ENCODE measurements around the gene AKR1B1. TPM values are rescaled to one million over a fixed set of nuclear protein-coding genes. Genes with fewer than 3 reads are reported as not detected.

Gene AKR1B1
- total RNA-seq, 4 donors from 2014 or later: 8.6 to 22.4 (median 13.1) TPM

DNA sequence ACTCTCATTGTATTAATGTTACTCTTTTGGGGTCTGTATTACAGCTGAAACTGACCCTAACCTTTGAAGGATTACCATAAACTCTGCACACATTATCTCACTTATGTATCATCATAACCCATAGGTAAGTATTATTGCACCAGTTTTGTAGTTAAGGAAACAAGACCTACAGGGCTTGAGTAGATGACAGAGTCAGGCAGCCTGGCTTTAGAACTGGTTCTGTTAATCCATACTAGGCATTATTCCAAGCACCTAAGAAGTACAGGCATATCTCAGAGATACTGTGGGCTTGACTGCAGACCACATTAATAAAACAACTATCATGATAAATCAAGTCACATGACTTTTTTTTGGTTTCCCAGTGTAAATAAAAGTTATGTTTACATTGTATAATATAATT is 17.1 kb upstream of the AKR1B1 start:
- no peak for DNase-seq (ENCODE audit: low spot score in 2 of 2)
- no peak overlapping the region for H3K4me3 ChIP-seq (ENCODE audit: low read depth, poor library complexity, severe bottlenecking)
- TF ChIP-seq, protein P1, sequence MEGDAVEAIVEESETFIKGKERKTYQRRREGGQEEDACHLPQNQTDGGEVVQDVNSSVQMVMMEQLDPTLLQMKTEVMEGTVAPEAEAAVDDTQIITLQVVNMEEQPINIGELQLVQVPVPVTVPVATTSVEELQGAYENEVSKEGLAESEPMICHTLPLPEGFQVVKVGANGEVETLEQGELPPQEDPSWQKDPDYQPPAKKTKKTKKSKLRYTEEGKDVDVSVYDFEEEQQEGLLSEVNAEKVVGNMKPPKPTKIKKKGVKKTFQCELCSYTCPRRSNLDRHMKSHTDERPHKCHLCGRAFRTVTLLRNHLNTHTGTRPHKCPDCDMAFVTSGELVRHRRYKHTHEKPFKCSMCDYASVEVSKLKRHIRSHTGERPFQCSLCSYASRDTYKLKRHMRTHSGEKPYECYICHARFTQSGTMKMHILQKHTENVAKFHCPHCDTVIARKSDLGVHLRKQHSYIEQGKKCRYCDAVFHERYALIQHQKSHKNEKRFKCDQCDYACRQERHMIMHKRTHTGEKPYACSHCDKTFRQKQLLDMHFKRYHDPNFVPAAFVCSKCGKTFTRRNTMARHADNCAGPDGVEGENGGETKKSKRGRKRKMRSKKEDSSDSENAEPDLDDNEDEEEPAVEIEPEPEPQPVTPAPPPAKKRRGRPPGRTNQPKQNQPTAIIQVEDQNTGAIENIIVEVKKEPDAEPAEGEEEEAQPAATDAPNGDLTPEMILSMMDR (IDR thresholded peaks at IDR 0.05): no peak
- TF ChIP-seq POLR2A (IDR thresholded peaks at IDR 0.05): no peak
- intact Hi-C loops (cut with DNase I; ENCODE audit: low total_unique reads): no loop called here

DNA sequence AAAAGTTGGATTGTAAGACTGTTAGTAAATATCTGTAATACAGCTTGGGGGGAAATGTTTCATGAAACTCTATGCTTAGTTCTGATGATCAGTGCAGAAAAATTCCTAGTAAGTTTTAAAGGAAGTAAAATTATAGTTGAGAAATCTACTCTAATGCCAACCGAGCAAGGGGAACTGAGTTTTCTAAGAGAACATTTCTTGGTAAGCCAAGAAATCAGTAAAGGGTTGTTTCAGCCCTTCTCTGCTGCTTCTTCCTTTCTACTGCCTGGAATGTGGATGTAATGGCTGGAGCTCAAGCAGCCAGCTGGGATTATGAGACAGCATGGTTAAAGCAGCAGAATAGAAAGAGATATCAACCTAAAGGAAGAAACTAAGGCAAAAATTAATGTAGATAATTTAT is 15.9 kb upstream of the AKR1B1 start:
- WGBS, 2 donors: 80 to 93% methylated on average over 1 of the region's 1 CpG
- intact Hi-C loops (cut with DNase I; ENCODE audit: low total_unique reads): no loop called here
- no peak for DNase-seq (ENCODE audit: low spot score in 2 of 2)
- TF ChIP-seq POLR2A (IDR thresholded peaks at IDR 0.05): no peak
- TF ChIP-seq, protein P1 (IDR thresholded peaks at IDR 0.05): no peak
- no peak overlapping the region for H3K4me3 ChIP-seq (ENCODE audit: low read depth, poor library complexity, severe bottlenecking)

GRCh38 chr7:134473861-134474291 is 15.0 kb upstream of the AKR1B1 start:
- H3K4me3 ChIP-seq (ENCODE audit: low read depth, poor library complexity, severe bottlenecking): no peak overlapping the region
- TF ChIP-seq, protein P1 (IDR thresholded peaks at IDR 0.05): no peak
- no peak for TF ChIP-seq POLR2A (IDR thresholded peaks at IDR 0.05)
- no peak for DNase-seq (ENCODE audit: low spot score in 2 of 2)
- WGBS, 2 donors: 56 to 63% methylated on average over 6 of the region's 6 CpGs
- intact Hi-C loops (cut with DNase I; ENCODE audit: low total_unique reads): no loop called here

DNA sequence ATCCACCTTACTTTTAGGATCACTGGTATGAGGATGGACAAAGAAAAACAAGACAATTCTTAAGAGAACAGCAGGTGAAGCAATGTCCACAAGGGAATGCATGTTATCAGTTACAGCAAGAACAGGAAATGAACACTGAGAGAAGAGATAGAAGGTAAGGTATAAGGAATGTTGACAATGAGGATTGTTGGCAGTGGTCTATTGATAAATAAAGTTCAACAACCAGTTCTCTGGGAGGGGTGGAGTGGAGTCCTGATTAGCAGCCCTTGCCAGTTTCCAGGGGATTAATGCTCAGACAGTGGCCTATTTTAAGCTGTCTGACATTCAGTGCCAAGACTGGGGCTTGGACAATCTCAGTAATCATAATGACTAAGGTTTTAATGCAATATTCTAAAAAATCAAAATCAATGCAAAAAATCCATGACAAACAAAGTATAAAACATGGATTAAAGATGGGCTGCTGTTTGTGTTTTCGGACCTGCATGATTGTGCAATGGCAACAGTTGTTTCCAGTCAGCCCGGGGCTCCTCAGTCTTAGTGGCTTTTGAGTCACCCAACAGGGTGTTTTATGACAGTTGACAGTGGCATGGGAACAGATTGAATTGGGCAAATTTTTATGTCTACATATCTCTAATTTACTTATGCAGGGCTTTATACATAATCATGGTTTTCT is 13.8 kb upstream of the AKR1B1 start:
- intact Hi-C loops (cut with DNase I; ENCODE audit: low total_unique reads): no loop called here

DNA sequence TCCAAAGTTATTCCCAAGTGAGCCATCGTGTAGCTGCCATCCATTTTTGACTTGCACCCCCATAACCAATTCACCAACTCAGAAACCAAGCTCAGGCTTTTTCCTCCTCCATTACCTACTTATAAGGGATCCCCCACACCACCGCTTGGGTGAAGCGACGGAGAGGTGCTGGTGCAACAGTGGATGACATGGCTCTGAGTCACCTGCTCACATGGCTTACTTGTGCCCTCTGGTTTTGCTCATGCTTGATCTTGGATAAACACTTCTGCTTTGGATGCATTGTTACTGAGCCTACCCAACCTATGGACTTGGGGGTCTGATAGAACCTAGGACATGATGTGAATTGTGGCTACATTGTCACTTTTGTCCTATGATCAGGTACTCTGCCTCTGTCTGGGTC is 12.0 kb upstream of the AKR1B1 start:
- intact Hi-C loops (cut with DNase I; ENCODE audit: low total_unique reads): no loop called here
- no peak overlapping the region for H3K4me3 ChIP-seq (ENCODE audit: low read depth, poor library complexity, severe bottlenecking)
- WGBS, 2 donors: 84 to 96% methylated on average over 4 of the region's 4 CpGs
- TF ChIP-seq POLR2A (IDR thresholded peaks at IDR 0.05): no peak
- TF ChIP-seq, protein P1 (IDR thresholded peaks at IDR 0.05): no peak
- DNase-seq (ENCODE audit: low spot score in 2 of 2): no peak

More for the DNA sequence above, 13.8 kb upstream of the AKR1B1 start:
- TF ChIP-seq POLR2A (IDR thresholded peaks at IDR 0.05): no peak
- TF ChIP-seq, protein P1 (IDR thresholded peaks at IDR 0.05): no peak
- 66 to 71% methylated on average over 2 of the region's 2 CpGs for WGBS, 2 donors
- no peak overlapping the region for H3K4me3 ChIP-seq (ENCODE audit: low read depth, poor library complexity, severe bottlenecking)
- DNase-seq (ENCODE audit: low spot score in 2 of 2): no peak

DNA sequence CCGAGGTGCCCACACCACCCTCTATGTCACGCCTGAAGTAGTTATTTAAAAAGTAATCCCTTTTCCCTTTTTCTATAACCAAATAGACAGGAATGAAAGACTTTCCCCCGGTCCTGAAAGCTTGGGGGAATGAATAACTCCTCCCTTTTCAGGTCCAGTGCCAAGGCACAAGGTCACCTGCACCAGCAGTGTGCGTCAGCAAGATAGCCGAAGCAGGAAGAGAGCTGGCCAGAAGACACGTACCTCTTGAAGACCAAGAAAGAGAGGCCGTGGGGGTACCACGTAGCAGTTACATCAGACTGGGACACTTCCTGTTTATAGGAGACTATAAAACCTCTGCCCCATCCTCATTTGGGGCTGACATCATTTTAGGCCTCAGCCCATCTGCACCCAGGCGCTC is 10.7 kb upstream of the AKR1B1 start:
- no peak for TF ChIP-seq POLR2A (IDR thresholded peaks at IDR 0.05)
- TF ChIP-seq, protein P1 (IDR thresholded peaks at IDR 0.05): no peak
- H3K4me3 ChIP-seq (ENCODE audit: low read depth, poor library complexity, severe bottlenecking): no peak overlapping the region
- intact Hi-C loops (cut with DNase I; ENCODE audit: low total_unique reads): no loop called here
- no peak for DNase-seq (ENCODE audit: low spot score in 2 of 2)
- WGBS, 2 donors: 87 to 89% methylated on average over 9 of the region's 9 CpGs

All from lower leg skin (tissue), 4 donors.